ENCODE measurements around the gene MRRF.

DNA sequence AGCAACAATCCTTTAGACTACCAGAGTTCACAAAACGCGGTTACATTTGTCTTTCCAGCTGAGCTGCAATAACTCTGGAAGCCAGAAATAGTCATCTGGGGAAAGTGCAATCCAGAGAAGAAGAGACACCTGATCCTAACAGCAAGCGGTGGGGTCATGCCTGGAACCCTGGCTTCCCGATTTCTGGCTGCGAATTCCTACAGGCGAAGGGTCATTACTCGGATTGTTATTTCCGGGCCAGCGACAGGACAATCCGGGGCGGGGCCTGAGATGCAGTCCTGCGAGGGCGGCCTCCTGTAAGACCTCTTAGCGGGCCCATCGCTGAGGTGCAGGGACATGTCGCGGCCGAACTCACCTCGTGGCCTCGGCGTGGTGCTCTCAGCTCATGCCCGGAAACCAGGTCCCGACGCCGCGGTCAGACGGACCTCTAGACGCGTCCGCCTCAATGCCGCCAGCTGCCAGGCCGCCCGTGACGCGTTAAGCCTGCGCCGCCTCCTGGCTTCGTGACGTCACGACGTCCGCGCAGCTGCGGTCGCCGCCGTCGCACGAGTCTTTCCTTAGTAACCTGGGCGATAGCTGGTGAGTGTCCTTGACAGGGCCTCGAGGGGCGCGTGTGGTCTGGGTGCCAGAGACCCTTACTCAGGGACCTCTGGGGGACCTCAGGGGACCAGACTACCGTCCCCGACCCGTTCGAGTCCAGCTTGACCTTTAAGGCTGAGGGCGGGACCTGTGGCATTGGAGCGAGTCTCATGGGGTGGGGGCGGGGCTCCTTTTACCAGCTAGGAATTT lies at the start of gene MRRF, which contains the start of gene RBM18:
- TF ChIP-seq CTCF (IDR thresholded peaks at IDR 0.05) (peak in 1 of 3 experiments; percentile 18), POLR2AphosphoS5 (IDR thresholded peaks at IDR 0.05; ENCODE audit: insufficient read depth in 1 of 2, low read depth in 1 of 2) (peak; percentile 89 to 94), POLR2A (IDR thresholded peaks at IDR 0.05) (peak in 1 of 2 donors; percentile 50)

Measured in vagina (tissue), 2 donors.